Measurements from ENCODE around the gene GPRC5D.

The GPRC5D gene

GRCh38 chr12:12896260-12896659, 55.7 kb downstream of the GPRC5D start:
- no peak for TF ChIP-seq CTCF (IDR thresholded peaks at IDR 0.05)

- TF ChIP-seq CTCF (IDR thresholded peaks at IDR 0.05): no peak
These were observed 58.5 kb downstream of the GPRC5D start for GRCh38 chr12:12893438-12893837.

- no peak for TF ChIP-seq CTCF (IDR thresholded peaks at IDR 0.05)
These were observed 59.3 kb downstream of the GPRC5D start for GRCh38 chr12:12892681-12893141.

GRCh38 chr12:12891881-12892355, 60.1 kb downstream of the GPRC5D start:
- no peak for TF ChIP-seq CTCF (IDR thresholded peaks at IDR 0.05)

- no peak for TF ChIP-seq CTCF (IDR thresholded peaks at IDR 0.05)
These were observed 60.7 kb downstream of the GPRC5D start, which contains the start of gene GPRC5A for GRCh38 chr12:12891080-12891880. GPRC5A (plus strand) TSS chr12:12891562; CDS start chr12:12908250, 16,688 bp downstream.
